Measurements from ENCODE around the gene DCUN1D4. TPM values are rescaled to one million over a fixed set of nuclear protein-coding genes. Genes with fewer than 3 reads are reported as not detected.
"Not testable (repeated sequence)": the region's sequence is repeated elsewhere in the genome, so short reads cannot be mapped to it uniquely, and the experiment has no call there.

DCUN1D4 gene
- total RNA-seq, 4 donors from 2014 or later, result 26.5 to 39.8 (median 28.8) TPM

GRCh38 chr4:51932684-51933083 lies 89.7 kb downstream of the DCUN1D4 start:
- Histone ChIP-seq H3K4me3 (no peak overlapping the region), H3K27ac (no peak overlapping the region), H3K36me3 (no peaks in the 10 kb centered on the region), H3K27me3 (no peaks in the 10 kb centered on the region), H3K9me3 (no peaks in the 10 kb centered on the region), H3K4me1 (no peaks in the 10 kb centered on the region)
- TF ChIP-seq POLR2A (IDR thresholded peaks at IDR 0.05), result no peak
- TF ChIP-seq, protein P1, sequence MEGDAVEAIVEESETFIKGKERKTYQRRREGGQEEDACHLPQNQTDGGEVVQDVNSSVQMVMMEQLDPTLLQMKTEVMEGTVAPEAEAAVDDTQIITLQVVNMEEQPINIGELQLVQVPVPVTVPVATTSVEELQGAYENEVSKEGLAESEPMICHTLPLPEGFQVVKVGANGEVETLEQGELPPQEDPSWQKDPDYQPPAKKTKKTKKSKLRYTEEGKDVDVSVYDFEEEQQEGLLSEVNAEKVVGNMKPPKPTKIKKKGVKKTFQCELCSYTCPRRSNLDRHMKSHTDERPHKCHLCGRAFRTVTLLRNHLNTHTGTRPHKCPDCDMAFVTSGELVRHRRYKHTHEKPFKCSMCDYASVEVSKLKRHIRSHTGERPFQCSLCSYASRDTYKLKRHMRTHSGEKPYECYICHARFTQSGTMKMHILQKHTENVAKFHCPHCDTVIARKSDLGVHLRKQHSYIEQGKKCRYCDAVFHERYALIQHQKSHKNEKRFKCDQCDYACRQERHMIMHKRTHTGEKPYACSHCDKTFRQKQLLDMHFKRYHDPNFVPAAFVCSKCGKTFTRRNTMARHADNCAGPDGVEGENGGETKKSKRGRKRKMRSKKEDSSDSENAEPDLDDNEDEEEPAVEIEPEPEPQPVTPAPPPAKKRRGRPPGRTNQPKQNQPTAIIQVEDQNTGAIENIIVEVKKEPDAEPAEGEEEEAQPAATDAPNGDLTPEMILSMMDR (IDR thresholded peaks at IDR 0.05), result no peak
- no peak for DNase-seq

DNA sequence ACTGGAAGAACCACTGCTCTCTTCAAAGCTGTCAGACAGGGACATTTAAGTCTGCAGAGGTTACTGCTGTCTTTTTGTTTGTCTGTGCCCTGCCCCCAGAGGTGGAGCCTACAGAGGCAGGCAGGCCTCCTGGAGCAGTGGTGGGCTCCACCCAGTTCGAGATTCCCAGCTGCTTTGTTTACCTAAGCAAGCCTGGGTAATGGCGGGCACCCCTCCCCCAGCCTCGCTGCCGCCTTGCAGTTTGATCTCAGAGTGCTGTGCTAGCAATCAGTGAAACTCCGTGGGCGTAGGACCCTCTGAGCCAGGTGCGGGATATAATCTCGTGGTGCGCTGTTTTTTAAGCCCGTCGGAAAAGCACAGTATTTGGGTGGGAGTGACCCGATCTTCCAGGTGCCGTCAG lies 97.5 kb downstream of the DCUN1D4 start:
- not testable (repeated sequence) for H3K36me3 ChIP-seq, H3K27me3 ChIP-seq, H3K9me3 ChIP-seq, H3K4me3 ChIP-seq, H3K27ac ChIP-seq, DNase-seq, H3K4me1 ChIP-seq

DNA sequence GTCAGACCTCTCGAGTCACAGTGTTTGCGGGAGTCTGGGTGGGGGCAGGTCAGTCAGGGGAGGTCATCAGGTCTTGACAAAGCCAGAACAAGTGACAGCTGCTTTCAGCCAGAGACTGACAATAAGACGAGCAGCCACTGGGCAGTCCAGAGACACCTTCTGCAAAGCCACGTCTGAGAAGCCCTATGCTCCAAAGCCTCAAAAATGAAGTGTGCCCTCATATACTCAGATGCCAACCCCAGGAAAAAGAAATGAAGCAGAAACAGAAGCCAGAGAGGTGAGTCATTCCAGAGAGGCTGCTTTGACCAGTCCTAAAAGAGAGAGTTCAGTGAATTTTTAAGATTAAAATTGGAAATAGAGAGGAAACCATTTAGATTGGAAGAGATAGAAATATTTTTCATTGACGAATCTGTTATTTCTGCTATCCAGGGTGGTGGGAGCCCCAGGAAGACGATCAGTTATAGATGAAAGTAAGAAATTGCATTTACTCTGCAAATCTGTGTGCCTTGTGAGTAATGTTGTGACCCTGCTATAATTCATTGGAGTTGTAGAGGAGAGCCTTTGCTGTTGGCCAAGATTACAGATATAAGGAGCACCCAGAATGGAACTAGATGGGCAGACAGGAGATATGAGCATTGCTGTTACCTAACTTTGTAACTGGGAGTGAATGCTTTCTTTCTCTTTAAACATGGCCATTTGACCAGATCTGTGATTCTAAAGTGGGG lies 99.3 kb downstream of the DCUN1D4 start:
- DNase-seq, result no peak
- no peaks in the 10 kb centered on the region for H3K4me1 ChIP-seq
- no peak overlapping the region for H3K27ac ChIP-seq
- TF ChIP-seq, protein P1 (IDR thresholded peaks at IDR 0.05), result no peak
- TF ChIP-seq POLR2A (IDR thresholded peaks at IDR 0.05), result no peak
- no peaks in the 10 kb centered on the region for H3K36me3 ChIP-seq
- no peaks in the 10 kb centered on the region for H3K9me3 ChIP-seq
- no peaks in the 10 kb centered on the region for H3K27me3 ChIP-seq
- no peak overlapping the region for H3K4me3 ChIP-seq

DNA sequence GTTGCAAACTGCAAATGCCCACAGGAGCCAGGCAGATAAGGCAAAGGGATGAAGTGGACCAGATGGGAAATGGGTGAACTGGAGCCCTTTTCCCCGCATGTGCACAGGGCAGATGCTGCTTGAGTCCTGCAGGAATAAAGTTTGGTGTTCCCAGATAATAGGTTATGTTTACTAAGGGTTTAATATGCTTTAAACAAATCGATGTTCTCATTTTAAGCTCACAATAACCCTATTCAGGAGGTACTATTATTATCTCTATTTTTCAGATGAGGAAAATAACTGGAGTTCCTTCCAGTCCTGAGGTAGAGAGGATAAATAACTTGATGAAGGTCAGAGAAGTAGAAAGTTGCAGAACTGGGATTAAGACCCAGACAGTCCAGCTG lies 99.9 kb downstream of the DCUN1D4 start:
- Histone ChIP-seq H3K27ac (no peak overlapping the region), H3K9me3 (no peaks in the 10 kb centered on the region), H3K4me1 (no peaks in the 10 kb centered on the region), H3K4me3 (no peak overlapping the region), H3K36me3 (no peaks in the 10 kb centered on the region), H3K27me3 (no peaks in the 10 kb centered on the region)
- TF ChIP-seq POLR2A (IDR thresholded peaks at IDR 0.05), result no peak
- TF ChIP-seq, protein P1 (IDR thresholded peaks at IDR 0.05), result no peak
- no peak for DNase-seq

GRCh38 chr4:51943221-51943620 lies 100.3 kb downstream of the DCUN1D4 start:
- Histone ChIP-seq H3K27me3 (no peaks in the 10 kb centered on the region), H3K4me1 (no peaks in the 10 kb centered on the region), H3K9me3 (no peaks in the 10 kb centered on the region), H3K4me3 (no peak overlapping the region), H3K36me3 (no peaks in the 10 kb centered on the region), H3K27ac (no peak overlapping the region)
- no peak for TF ChIP-seq POLR2A (IDR thresholded peaks at IDR 0.05)
- TF ChIP-seq, protein P1 (IDR thresholded peaks at IDR 0.05), result no peak
- DNase-seq, result no peak

GRCh38 chr4:51958199-51958968 lies 115.4 kb downstream of the DCUN1D4 start:
- no peak for TF ChIP-seq POLR2A (IDR thresholded peaks at IDR 0.05)
- TF ChIP-seq, protein P1 (IDR thresholded peaks at IDR 0.05), result no peak
- no peaks in the 10 kb centered on the region for H3K27me3 ChIP-seq
- no peaks in the 10 kb centered on the region for H3K36me3 ChIP-seq
- H3K27ac ChIP-seq, result no peak overlapping the region
- H3K4me1 ChIP-seq, result no peaks in the 10 kb centered on the region
- H3K4me3 ChIP-seq, result no peak overlapping the region
- DNase-seq, result no peak
- no peaks in the 10 kb centered on the region for H3K9me3 ChIP-seq
